ENCODE data around the gene BICRA. TPM values are rescaled to one million over a fixed set of nuclear protein-coding genes. Genes with fewer than 3 reads are reported as not detected.

The BICRA gene
- total RNA-seq, 1 experiment from 2014 or later = 29.3 TPM

DNA sequence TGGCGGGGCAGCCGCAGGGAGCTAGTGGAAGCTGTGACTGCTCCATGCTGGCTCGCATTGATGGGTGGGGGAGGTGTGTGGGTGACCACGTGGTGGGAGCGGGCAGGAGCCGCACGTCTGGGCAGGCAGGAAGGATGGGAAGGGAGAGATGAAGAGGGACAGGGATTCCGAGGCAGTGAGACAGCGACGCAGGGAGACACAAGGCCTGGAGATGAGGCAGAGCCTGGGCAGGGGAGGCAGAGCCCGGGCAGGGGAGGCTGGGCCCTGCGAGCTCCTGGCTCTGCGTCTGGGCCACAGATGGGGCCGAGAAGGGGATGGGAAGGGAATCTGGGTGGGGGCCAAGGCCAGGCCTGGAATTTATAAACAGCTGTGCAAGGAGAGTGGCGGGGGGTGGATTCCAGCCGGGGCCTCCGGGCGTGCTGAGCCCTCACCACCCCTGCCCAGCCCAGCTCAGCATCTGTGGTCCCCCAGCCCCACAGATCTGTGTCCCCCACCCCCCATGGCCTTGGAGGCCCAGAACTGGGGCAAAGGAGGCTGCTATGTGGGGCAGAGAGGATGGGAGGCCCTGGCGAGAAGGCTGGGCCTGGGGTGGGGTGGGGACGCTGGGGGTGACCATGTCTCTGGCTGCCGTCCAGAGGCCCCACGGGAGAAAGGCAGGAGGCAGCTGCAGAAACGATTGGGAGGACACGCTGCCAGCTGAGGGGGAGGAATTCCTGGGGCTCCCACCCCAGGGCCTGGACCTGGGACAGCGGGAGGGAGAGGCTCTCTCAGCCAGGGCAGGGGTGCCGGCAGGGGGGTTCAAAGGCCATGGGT is 110.3 kb downstream of the BICRA start:
- Histone ChIP-seq H3K79me2 (ENCODE audit: insufficient read depth, low read length) (no peaks in the 10 kb centered on the region), H3K23ac (ENCODE audit: insufficient read length, low read depth, low read length) (no peak overlapping the region), H3K9ac (ENCODE audit: extremely low read depth, insufficient read length, low read length) (no peak overlapping the region), H3T11ph (ENCODE audit: low read length) (no peak overlapping the region), H2BK20ac (ENCODE audit: low read depth, low read length, poor library complexity, severe bottlenecking) (no peak overlapping the region), H2AK5ac (ENCODE audit: insufficient read length, low read length) (no peak overlapping the region), H4K20me1 (ENCODE audit: control insufficient read depth, insufficient read depth, insufficient read length) (no peaks in the 10 kb centered on the region), H3K4ac (ENCODE audit: low read depth, low read length) (no peak overlapping the region), H4K8ac (replicated peaks; ENCODE audit: insufficient read length, low read depth, low read length) (no peak overlapping the region), H3K4me1 (ENCODE audit: insufficient read depth, low read length) (no peaks in the 10 kb centered on the region; the same call in 1 of the 2 replicates), H3K27ac (ENCODE audit: insufficient read length, low read depth, low read length) (no peak overlapping the region), H3K79me1 (ENCODE audit: insufficient read depth, low read depth, low read length, poor library complexity, severe bottlenecking) (no peaks in the 10 kb centered on the region), H2BK15ac (ENCODE audit: low read depth, low read length) (no peak overlapping the region), H3K4me2 (ENCODE audit: insufficient read depth, insufficient read length, low read length) (no peak overlapping the region), H3K27me3 (ENCODE audit: insufficient read depth, low read length) (no peaks in the 10 kb centered on the region), H3K56ac (ENCODE audit: insufficient read length, low read depth, low read length) (no peak overlapping the region), H4K5ac (ENCODE audit: insufficient read length, low read depth, low read length) (no peak overlapping the region), H2BK120ac (ENCODE audit: low read depth, low read length, poor library complexity, severe bottlenecking) (no peak overlapping the region), H3K9me3 (ENCODE audit: control insufficient read depth, low read depth, low read length) (no peaks in the 10 kb centered on the region), H2AFZ (ENCODE audit: low read length) (no peak overlapping the region), H2BK12ac (ENCODE audit: insufficient read length, low read depth, low read length) (no peak overlapping the region), H3K14ac (ENCODE audit: insufficient read depth, low read length) (no peak overlapping the region; the same call in 1 of the 2 replicates), H4K91ac (ENCODE audit: insufficient read length, low read depth, low read length) (no peak overlapping the region), H3K18ac (ENCODE audit: insufficient read length, low read depth, low read length) (no peak overlapping the region), H2BK5ac (ENCODE audit: insufficient read length, low read length) (no peak overlapping the region), H3K23me2 (ENCODE audit: insufficient read length, low read depth, low read length, poor library complexity, severe bottlenecking) (no peaks in the 10 kb centered on the region)
- peaks cover 3 to 4% of the 10 kb centered on the region in 2 experiments for H3K4me1 Mint-ChIP-seq
- TF ChIP-seq, protein P1, sequence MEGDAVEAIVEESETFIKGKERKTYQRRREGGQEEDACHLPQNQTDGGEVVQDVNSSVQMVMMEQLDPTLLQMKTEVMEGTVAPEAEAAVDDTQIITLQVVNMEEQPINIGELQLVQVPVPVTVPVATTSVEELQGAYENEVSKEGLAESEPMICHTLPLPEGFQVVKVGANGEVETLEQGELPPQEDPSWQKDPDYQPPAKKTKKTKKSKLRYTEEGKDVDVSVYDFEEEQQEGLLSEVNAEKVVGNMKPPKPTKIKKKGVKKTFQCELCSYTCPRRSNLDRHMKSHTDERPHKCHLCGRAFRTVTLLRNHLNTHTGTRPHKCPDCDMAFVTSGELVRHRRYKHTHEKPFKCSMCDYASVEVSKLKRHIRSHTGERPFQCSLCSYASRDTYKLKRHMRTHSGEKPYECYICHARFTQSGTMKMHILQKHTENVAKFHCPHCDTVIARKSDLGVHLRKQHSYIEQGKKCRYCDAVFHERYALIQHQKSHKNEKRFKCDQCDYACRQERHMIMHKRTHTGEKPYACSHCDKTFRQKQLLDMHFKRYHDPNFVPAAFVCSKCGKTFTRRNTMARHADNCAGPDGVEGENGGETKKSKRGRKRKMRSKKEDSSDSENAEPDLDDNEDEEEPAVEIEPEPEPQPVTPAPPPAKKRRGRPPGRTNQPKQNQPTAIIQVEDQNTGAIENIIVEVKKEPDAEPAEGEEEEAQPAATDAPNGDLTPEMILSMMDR (conservative IDR thresholded peaks at IDR 0.05) = no peak
- no peak for DNase-seq
- H3K27ac Mint-ChIP-seq = peak overlapping the region; percentile 45 to 90 (median 89); a peak in 4 of 7 replicates
- no peak overlapping the region for H3K4me3 Mint-ChIP-seq
- H3K27me3 Mint-ChIP-seq (ENCODE audit: low read depth) = peaks cover 4% of the 10 kb centered on the region; the same call in 1 of the 2 replicates
- WGBS (ENCODE audit: extremely low coverage, insufficient read length, low lambda C conversion rate) = no CpG with 5 or more reads among the region's 26 CpGs
- H3K36me3 Mint-ChIP-seq (ENCODE audit: insufficient read depth in 1 of 3, low read depth in 3 of 3) = peaks cover 2 to 27% (median 18%) of the 10 kb centered on the region in 3 experiments
- peaks cover 10 to 15% of the 10 kb centered on the region in 2 experiments; a peak in 4 of 5 replicates for H3K9me3 Mint-ChIP-seq

Measured in H9 (cell line).